Fibroblast of skin of left quadriceps (primary cell): ENCODE results near the gene GAPDH.
"Not testable (repeated sequence)": the region's sequence is repeated elsewhere in the genome, so short reads cannot be mapped to it uniquely, and the experiment has no call there.

Experiments used
- DNase-seq, 2 experiments: peaks; one replicate each; pipeline ENCODE4 v3.0.0-alpha.2; 2013; ENCODE audit warnings: low read depth in 2 of 2

The GAPDH gene

GRCh38 chr12:6546016-6546415, 11.7 kb downstream of the GAPDH start:
- DNase-seq: no peak

GRCh38 chr12:6547566-6547965, 13.2 kb downstream of the GAPDH start:
- DNase-seq: no peak

GRCh38 chr12:6547987-6548386, 13.7 kb downstream of the GAPDH start:
- DNase-seq: peak; percentile 71 to 76

- no peak for DNase-seq
Observed at GRCh38 chr12:6548556-6548955, 14.2 kb downstream of the GAPDH start.

GRCh38 chr12:6548966-6549683, 14.8 kb downstream of the GAPDH start:
- DNase-seq: peak; percentile 69 to 71

- DNase-seq: no peak
Observed at GRCh38 chr12:6549684-6550151, 15.4 kb downstream of the GAPDH start.

- DNase-seq: no peak
Observed at GRCh38 chr12:6550294-6551062, 16.2 kb downstream of the GAPDH start.

- DNase-seq: no peak
Observed at GRCh38 chr12:6551063-6551461, 16.7 kb downstream of the GAPDH start.

GRCh38 chr12:6551496-6552139, 17.3 kb downstream of the GAPDH start:
- no peak for DNase-seq

GRCh38 chr12:6552140-6552551, 17.8 kb downstream of the GAPDH start:
- no peak for DNase-seq

- no peak for DNase-seq
Observed at GRCh38 chr12:6553051-6553868, 18.9 kb downstream of the GAPDH start.

GRCh38 chr12:6554168-6555017, 20.1 kb downstream of the GAPDH start:
- no peak for DNase-seq

- no peak for DNase-seq
Observed at GRCh38 chr12:6555018-6555691, 20.8 kb downstream of the GAPDH start.

- not testable (repeated sequence) for DNase-seq
Observed at GRCh38 chr12:6556496-6556817, 22.1 kb downstream of the GAPDH start.

- DNase-seq: no peak
Observed at GRCh38 chr12:6556857-6557256, 22.5 kb downstream of the GAPDH start.

- not testable (repeated sequence) for DNase-seq
Observed at GRCh38 chr12:6558014-6558760, 23.9 kb downstream of the GAPDH start.

- DNase-seq: no peak
Observed at GRCh38 chr12:6559500-6559899, 25.2 kb downstream of the GAPDH start.

- no peak for DNase-seq
Observed at GRCh38 chr12:6560501-6561205, 26.3 kb downstream of the GAPDH start.

- DNase-seq: no peak
Observed at GRCh38 chr12:6562881-6563280, 28.6 kb downstream of the GAPDH start.
